Activated effector memory CD4-positive, alpha-beta T cell treated with anti-CD3 and anti-CD28 coated beads, Interleukin-2, amount 50 U/mL, for 16 hours (primary cell): ENCODE measurements around the gene CENPQ.

ENCODE experiments used
- DNase-seq: peaks from one replicate; pipeline ENCODE4 v3.0.0-alpha.2; 2020

CENPQ gene

GRCh38 chr6:49506569-49507111, 43.5 kb downstream of the CENPQ start:
- no peak for DNase-seq

- DNase-seq = no peak
Observed at GRCh38 chr6:49509342-49509741, 46.2 kb downstream of the CENPQ start.

GRCh38 chr6:49513153-49513989, 50.2 kb downstream of the CENPQ start:
- DNase-seq = no peak

- DNase-seq = no peak
Observed at GRCh38 chr6:49514571-49515484, 51.7 kb downstream of the CENPQ start.

DNA sequence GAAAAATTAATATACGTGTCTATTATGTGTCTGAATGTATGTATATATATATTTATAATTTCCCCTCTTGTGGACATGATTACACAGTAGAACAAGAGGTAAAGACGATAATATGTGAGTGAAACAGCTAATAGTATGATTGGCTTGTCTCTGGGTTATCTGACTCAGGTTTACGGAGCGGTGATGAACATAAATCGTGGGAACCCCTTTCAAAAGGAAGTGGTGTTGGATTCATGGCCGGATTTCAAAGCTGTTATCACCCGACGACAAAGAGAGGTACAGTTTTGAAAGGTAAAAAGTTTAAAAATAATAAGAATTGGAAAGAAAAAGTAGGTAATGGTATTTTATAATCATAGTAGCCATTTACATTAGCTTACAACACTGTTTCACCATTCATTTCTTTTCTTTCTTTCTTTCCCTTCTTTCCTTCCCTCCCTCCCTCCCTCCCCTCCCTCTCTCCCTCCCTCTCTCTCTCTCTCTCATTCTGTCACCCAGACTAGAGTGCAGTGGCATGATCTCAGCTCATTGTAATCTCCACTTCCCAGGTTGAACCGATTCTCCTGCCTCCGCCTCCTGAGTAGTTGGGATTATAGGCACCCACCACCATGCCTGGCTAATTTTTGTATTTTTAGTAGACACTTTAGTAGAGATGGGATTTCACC, 52.4 kb downstream of the CENPQ start:
- DNase-seq = no peak

- DNase-seq = no peak
Observed at GRCh38 chr6:49516147-49516505, 53.0 kb downstream of the CENPQ start.

DNA sequence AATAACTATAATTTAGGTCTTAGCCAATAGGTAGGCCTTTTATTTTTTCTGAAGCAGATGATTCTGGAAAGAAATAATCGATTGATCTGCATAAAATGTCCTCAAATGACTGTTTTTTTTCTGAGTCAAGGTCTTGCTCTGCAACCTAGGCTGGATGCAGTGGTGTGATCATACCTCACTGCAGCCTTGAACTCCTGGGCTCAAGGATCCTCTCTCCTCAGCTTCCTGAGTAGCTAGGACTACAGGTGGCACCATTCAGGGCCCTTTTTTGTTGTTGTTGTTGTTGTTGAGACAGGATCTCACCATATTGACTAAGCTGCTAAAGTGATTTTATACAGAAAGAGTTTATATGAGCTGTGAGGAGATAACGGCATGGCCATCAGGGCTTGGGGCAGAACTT, 54.7 kb downstream of the CENPQ start:
- DNase-seq = no peak

DNA sequence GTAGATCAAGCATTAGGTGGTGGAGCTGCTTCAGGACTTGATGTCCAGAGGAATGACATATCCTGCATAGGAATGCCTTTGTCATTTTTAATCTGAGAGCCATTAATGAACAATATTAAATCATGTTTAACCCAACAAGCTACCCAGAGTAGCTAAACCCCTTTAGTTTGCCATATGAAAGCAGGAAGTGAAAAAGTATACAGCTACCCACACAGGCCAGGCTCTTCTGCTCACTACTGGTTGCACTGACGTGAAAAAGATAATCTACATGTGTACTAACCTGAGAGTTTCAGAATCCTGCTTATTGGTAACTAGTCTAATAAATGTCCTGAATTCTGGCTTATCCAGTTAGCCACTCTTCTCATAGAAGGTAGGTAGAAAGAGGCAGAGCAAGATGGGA, 56.5 kb downstream of the CENPQ start:
- no peak for DNase-seq

GRCh38 chr6:49522710-49523593, 59.8 kb downstream of the CENPQ start:
- no peak for DNase-seq

- no peak for DNase-seq
Observed at GRCh38 chr6:49523901-49524300, 60.7 kb downstream of the CENPQ start.

- no peak for DNase-seq
Observed at GRCh38 chr6:49524541-49524940, 61.4 kb downstream of the CENPQ start.

DNA sequence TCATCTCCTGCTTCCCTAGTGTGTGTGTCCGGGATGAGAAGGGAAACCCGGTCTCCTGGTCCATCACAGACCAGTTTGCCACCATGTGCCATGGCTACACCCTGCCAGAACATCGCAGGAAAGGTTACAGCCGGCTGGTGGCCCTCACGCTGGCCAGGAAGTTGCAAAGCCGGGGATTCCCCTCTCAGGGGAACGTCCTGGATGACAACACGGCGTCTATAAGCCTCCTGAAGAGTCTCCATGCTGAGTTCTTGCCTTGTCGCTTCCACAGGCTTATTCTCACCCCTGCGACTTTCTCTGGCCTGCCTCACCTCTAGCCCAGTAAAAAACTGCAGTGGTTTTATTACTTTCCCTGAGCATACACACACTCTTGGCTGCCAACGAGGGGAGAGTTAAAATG, 63.4 kb downstream of the CENPQ start:
- no peak for DNase-seq

GRCh38 chr6:49527320-49527719, 64.2 kb downstream of the CENPQ start:
- DNase-seq = no peak

DNA sequence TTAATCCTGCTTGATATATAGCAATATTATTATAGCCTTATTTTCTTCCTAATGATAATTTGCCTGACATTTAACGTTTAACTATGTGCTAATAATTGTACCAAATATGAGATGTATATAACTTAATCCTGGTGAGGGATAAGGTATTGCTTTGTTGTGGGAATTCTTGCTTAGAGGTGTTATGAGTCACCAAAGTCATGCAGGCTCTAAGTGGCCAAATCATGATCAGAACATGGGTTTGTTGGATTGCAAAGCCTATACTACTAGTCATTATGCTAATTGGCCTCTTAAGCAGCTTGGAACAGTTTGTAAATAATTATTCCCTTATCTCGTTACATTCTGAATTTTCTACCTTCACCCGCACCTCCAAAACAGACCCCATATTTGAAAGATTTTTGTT, 65.4 kb downstream of the CENPQ start:
- no peak for DNase-seq

- DNase-seq = no peak
Observed at GRCh38 chr6:49530141-49530776, 67.1 kb downstream of the CENPQ start.

DNA sequence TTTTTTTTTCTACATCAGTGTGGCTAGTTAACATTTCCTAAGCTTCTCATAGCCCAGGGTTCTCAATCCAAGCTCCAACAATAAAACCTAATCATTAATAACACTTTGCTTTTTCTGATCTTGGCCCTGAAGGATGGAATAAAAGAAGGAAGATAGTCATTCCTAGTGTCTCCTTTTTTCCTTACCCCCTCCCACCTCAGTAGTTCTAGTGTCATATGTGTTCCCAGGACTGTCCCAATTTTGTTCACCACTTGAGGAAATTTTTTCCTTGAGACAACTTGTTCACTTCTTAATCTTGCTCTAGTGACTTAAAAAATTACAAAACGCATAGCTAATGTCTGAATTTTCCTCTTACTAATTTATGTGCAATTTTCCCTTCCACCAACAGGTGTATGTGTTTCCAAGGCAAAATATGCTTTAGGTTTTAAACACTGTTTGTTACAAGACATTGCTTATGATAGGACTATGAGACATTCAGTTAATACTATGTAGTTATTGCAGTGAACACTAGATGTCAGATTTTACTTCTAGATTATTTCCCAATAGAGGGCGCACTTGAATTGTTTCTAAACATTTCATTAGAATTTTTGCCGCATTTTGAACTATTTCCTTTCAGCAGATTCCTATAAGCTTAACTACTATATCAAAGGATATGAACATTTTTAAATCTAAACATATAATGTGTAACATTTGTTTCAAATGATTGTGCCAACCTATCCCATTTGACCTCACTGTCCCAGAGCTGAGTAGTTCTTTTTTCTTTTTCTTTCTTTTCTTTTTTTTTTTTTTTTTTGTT, 68.8 kb downstream of the CENPQ start:
- no peak for DNase-seq

- DNase-seq = no peak
Observed at GRCh38 chr6:49535795-49536194, 72.6 kb downstream of the CENPQ start.

GRCh38 chr6:49539102-49539501, 75.9 kb downstream of the CENPQ start:
- DNase-seq = no peak

GRCh38 chr6:49540614-49541013, 77.4 kb downstream of the CENPQ start:
- DNase-seq = no peak

DNA sequence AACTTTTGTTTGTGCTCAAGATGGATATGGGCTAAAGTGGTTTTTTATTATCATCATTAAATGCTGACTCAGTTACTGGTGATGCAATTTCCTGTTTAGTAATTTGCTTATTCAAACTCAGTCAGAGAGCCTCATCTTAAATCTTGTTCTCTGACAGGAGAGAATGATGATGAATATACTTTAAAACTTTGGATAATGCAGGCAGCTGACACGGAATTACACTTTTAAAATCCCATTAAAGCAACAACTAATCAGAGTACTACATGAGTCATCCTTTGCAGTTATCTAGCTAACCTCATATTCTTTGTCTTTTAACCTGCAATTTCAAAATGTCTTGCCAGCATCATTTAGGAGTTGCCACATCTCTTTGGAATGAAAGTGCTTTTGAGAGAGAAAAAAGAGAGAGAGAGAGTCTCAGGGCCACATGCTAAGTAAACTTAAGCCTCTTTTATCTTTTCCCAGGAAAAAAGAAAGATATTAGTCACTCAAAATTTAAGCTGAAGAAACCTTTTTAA, 78.1 kb downstream of the CENPQ start:
- DNase-seq = no peak

DNA sequence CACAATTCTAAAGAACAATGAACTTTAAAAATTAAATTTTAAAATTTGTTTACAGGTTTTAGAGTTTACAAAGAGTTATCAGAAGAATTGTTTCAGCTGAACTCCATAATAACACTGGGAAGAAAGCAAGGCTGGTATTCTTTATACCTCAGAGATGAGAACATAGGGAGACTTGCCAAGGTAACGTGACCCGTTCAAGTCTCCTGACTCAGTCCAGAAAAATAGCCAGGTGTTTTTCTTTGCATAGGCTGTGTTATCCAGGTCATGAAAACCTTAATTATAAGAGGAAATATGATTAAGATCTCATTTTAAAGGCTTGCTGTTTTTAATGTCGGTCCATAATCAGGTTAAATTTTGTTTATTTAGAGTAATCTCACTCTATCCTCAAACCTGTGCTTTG, 78.8 kb downstream of the CENPQ start:
- no peak for DNase-seq
